COR-L47 (cell line): ENCODE measurements around the gene EIF4G1.
"Not testable (repeated sequence)": the region's sequence is repeated elsewhere in the genome, so short reads cannot be mapped to it uniquely, and the experiment has no call there.

Experiments used
- DNase-seq: peaks from one replicate; lab custom pipeline; 2025; lab: John Stamatoyannopoulos, UW

The EIF4G1 gene

DNA sequence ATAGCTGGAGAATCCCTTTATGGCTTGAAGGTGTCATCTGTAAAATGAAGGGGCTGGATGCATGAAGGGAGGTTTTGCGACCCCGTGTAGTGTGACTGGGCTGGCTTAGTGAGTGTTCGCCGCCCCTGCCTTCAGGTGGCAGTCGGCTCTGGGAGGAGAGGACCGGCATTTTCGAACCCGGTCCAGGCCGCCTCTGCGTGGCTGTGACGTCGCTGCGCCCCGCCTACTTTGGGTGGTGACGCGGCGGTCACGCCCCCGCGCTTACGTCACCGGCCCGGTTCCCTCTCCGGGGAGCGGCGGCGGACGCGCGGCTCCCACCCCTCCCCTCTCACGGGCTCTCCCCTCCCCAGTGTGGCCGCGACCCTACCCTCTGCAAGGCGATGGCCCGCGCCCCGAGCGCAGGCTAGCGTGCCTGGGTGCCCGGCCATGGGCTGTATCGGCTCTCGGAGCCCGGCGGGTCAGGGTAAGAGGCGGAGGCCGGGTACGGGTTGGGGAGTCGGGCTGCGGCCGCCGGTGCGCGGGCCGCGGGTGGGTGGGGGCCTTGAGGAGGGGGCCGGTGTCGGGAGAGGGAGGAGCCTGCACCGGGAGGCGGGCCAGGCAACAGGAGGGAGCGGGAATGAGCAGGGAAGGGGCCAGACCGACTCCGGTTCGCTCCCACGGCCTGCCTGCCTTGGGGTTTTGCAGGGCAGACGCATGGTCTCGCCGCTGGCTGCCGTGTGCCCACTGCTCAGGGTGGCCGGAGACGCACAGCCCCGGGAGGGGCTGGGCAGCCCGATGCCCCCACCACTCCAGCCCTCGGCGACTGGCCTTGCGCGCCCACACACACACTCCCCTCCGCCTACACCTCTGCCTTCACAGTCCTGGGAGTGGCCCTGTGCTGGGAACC is 21.5 kb downstream of the EIF4G1 start:
- DNase-seq: peak; percentile 87

DNA sequence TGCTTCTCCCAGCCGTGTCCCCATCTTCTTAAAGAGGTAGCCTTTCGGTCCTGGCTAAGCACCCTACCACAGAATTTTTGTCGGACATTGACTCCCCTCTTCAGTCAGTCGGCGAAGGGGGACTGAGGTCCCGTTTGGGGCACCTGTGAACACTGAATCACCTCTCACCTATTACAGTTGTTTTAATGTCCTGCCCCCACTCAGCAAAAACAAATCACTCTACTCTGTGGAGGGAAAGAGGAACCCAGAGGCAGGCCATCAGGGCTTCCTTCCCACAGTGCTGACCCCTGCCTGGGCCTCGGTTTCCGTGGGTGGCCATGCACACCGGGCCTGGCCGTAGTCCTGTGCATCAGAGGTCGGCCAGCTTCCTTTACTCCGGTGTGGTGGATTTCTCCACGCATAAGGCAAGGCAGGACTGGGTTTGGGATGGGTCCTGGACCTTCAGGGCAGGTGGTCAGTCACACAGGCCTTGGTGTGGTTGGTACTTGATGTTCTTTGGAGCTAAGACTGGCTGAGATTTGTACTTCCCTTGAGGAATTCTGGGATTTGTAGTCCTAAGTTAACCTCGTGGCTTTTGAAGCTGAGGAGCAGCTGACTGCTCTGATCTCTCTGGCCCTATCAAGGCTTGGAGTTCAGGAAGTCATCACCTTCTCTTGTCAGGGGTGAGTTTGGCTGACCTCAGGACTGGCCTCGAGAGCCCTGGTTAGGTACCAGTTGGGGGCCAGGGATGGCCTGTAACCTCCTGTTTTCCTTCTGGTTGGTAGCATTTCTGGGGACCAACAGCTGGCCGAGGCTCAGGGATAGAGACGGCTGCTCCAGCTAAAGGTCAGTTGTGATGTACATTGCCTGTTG is 22.4 kb downstream of the EIF4G1 start:
- DNase-seq: peak; percentile 10

DNA sequence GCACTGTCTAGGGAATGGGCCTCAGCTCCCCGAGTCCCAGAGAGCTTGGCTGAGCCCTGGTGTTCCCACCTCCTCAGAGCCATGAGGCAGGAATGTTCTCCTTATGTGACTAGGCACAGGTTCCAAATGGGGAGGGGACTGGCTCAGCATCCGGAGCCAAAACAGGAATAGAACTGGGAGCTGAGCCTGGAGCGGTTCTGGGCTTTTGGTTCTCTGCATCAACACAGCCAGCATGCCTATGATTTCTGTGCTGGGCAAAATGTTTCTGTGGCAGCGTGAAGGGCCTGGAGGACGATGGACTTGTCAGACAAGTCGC is 23.0 kb downstream of the EIF4G1 start, which contains the start of gene FAM131A:
TSS of gene FAM131A (plus strand) at position 202 of the 316 bp plus-strand sequence. CDS start at position 233, 31 bp downstream.
- no peak for DNase-seq

DNA sequence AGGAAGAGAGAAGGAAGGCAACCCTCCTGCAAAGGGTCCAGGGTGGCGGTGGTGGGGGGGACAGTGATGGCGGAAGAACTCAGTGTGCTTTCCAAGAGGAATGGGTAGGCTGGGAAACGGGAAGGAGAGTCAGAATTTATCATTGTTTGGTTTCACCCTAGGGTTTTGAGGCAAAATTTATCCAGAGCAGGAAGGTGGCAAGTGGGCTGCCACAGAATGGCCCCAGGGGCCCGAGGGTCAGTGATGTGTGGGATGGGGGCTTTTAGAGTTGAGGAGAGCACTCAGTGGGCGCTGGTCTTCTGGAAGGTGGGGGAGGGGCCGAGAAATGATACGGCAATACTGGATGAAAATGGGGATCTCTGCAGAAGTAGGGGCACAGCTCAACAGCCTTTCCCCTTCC is 23.6 kb downstream of the EIF4G1 start:
- no peak for DNase-seq

DNA sequence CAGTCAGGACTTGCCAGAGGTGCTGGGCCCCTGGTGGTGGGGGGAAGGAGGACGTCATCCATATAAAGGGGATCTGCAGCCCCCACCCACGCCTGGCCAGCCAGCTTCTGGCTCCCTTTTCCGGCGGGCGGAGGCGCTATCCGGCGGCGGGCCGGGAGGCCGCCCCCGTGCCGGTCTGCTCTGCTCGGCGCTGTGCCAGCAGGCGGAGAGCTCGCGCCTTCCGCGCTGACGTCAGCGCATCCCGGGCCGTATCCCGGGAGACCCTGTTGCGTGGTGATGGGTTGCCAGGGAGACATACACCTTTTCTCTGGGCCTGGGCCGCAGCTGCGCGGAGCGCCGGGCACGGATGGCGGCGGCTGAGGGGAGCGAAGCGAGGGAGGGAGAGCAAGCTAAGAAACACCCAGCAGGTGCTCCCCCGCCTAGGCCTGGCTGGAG is 24.1 kb downstream of the EIF4G1 start:
- peak; percentile 98 for DNase-seq

DNA sequence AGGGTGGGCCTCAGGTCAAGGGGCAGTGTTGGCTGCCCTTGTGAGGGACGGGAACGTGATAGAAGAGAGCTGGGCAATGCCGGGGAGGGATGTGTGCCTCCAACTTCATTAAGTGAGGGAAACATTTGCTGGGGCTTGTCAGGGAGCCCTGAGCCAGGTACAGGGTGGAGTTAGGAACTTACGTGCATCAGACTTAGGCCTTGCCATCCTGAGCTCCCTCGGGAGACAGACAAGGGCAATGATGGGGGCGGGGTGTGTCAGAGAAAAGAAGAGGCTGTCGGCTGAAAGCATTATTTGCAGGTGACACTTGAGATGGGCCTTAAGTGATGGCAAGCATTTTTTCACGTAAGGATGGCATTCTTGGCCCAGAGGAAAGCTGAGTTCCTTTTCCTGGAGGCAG is 24.6 kb downstream of the EIF4G1 start:
- DNase-seq: peak; percentile 68

DNA sequence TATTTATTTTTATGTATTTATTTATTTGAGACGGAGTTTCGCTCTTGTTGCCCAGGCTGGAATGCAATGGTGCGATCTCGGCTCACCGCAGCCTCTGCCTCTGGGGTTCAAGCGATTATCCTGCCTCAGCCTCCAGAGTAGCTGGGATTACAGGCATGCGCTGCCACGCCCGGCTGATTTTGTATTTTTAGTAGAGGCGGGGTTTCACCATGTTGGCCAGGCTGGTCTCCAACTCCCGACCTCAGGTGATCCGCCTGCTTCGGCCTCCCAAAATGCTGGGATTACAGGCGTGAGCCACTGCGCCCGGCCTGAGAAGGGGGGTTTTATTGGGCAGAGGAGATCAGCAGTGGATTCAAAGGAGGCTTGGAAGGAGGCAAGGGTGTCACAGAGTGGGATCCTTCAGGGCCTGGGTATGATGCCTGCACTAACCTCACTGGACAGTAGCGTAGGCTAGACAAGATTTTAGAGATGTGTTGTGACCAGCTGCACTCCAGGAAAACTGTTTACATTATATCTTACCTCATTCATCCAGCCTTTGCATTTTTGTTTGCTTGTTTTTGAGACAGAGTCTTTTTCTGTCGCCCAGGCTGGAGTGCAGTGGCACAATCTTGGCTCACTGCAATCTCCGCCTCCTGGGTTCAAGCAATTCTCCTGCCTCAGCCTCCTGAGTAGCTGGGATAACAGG is 25.2 kb downstream of the EIF4G1 start:
- not testable (repeated sequence) for DNase-seq

DNA sequence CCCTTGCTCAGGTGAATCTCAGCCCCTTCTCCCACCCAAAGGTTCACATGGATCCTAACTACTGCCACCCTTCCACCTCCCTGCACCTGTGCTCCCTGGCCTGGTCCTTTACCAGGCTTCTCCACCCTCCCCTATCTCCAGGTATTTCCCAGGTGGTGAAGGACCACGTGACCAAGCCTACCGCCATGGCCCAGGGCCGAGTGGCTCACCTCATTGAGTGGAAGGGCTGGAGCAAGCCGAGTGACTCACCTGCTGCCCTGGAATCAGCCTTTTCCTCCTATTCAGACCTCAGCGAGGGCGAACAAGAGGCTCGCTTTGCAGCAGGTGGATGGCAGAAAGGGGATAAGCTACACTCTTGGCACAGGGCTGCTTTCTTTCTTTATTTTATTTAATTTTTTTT is 27.5 kb downstream of the EIF4G1 start:
- DNase-seq: no peak

DNA sequence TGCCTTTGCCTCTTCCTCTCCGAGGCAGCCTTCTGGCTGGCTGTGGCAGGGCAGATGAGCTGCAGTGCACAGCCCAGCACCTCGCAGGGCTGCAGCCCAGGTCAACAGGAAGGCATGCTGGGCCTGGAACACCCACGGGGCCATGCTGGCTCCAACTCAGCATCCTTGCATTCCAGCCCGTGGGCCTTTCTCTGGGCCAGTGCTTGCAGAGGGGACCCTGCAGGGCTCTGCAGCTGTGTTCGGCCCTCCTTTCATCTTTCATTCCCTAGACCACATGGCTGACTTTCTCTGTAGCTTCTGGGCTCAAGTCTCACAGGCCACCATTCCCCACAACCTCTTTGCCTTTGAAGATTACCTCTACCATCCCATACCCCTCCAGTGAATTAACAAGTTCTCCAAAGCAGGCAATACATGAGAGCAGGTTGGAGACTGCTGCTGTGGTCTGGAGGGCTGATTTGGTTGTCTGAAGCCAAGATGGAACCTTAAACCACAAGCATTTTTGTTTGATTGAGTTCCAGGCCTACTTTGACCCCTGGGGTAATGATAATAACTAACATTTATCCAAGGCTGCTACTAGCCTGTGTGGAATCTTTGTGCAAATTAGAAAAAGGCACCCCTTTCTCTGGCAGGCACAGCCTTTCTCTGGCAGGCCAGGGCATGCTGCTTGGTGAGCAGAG is 28.9 kb downstream of the EIF4G1 start:
- DNase-seq: no peak

DNA sequence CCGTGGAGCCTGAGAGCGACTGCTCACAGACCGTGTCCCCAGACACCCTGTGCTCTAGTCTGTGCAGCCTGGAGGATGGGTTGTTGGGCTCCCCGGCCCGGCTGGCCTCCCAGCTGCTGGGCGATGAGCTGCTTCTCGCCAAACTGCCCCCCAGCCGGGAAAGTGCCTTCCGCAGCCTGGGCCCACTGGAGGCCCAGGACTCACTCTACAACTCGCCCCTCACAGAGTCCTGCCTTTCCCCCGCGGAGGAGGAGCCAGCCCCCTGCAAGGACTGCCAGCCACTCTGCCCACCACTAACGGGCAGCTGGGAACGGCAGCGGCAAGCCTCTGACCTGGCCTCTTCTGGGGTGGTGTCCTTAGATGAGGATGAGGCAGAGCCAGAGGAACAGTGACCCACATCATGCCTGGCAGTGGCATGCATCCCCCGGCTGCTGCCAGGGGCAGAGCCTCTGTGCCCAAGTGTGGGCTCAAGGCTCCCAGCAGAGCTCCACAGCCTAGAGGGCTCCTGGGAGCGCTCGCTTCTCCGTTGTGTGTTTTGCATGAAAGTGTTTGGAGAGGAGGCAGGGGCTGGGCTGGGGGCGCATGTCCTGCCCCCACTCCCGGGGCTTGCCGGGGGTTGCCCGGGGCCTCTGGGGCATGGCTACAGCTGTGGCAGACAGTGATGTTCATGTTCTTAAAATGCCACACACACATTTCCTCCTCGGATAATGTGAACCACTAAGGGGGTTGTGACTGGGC is 30.3 kb downstream of the EIF4G1 start:
- DNase-seq: no peak

DNA sequence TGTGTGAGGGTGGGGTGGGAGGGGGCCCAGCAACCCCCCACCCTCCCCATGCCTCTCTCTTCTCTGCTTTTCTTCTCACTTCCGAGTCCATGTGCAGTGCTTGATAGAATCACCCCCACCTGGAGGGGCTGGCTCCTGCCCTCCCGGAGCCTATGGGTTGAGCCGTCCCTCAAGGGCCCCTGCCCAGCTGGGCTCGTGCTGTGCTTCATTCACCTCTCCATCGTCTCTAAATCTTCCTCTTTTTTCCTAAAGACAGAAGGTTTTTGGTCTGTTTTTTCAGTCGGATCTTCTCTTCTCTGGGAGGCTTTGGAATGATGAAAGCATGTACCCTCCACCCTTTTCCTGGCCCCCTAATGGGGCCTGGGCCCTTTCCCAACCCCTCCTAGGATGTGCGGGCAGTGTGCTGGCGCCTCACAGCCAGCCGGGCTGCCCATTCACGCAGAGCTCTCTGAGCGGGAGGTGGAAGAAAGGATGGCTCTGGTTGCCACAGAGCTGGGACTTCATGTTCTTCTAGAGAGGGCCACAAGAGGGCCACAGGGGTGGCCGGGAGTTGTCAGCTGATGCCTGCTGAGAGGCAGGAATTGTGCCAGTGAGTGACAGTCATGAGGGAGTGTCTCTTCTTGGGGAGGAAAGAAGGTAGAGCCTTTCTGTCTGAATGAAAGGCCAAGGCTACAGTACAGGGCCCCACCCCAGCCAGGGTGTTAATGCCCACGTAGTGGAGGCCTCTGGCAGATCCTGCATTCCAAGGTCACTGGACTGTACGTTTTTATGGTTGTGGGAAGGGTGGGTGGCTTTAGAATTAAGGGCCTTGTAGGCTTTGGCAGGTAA is 31.1 kb downstream of the EIF4G1 start:
- peak; percentile 90 for DNase-seq

DNA sequence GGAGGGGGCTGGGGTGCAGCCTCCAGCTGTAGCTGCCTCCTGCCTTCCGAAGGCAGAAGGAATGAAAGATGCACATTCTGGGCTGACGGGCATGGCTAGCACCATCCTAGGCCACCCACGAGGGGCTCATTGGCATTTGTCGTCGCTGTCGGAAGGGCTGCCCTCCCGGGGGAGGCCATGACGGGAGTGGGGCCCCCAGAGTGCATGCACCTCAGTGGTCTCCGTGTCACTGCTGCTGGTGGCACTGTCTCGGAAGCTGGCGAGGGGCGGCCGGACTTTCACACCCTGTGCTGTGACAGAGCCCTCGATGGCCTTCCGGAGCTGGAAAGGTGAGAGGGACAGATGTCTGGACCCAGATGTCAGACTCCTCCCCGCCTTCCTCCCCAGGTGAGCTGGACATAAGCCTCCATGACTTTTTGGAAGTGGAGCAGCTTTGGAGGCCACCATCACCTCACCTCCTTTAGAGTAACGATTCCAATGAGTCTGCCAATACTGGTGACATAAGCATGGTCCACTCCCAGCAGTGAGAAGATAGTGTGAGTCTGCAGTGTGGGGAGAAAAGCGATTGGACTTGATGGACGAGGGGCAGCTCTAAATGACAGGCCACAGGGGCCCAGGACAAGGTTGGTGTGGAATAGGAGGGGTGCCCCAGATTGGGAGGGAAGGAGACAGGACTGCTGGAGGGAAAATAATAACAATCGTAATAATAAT is 32.2 kb downstream of the EIF4G1 start:
- DNase-seq: no peak

DNA sequence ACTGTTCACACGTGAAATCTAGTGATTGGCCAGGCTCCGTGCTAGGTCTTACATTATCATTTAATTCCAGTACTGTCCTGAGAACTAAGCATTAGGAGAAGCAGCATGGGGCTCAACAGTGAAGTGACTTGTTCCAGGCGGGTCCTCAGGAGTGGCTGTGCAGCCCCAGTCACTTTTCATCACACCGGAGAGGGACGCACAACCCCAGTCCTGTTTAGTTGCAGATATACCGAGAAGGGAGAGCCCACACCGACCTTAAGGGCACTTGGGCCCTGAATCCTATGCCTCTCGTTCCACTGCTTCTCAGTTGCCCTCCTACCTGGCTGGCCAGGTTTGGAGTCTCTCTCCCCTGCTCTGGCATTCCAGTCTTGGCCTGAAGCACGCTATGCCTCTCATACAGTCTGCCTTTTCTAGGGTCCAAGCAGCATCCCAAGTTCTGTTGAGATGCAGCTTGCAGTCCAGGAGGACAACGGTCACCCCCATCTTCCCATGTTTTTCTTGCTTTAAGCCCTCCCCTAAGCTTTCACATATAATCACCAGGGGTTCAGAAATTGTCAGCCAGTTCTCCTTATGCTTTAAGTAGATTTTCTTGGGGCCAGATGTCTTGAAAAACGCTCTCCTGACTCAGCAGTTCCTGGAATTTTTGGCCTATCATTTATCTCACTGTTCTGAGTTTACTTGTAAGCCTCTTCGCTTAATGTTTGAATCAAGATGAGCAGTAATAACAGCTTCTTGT is 33.1 kb downstream of the EIF4G1 start:
- DNase-seq: no peak

DNA sequence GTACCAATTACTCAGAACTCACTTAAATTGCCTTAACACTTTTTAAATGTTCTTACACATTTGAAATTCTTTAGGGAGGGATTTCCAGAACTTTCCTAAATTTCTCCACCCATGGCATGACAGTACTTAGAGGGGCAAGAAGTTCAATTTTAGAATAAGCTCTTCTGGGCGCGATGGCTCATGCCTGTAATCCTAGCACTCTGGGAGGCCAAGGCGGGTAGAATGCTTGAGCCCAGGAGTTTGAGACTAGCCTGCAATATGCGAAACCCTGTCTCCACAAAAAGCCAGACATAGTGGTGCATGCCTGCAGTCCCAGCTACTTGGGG is 33.6 kb downstream of the EIF4G1 start:
- no peak for DNase-seq

DNA sequence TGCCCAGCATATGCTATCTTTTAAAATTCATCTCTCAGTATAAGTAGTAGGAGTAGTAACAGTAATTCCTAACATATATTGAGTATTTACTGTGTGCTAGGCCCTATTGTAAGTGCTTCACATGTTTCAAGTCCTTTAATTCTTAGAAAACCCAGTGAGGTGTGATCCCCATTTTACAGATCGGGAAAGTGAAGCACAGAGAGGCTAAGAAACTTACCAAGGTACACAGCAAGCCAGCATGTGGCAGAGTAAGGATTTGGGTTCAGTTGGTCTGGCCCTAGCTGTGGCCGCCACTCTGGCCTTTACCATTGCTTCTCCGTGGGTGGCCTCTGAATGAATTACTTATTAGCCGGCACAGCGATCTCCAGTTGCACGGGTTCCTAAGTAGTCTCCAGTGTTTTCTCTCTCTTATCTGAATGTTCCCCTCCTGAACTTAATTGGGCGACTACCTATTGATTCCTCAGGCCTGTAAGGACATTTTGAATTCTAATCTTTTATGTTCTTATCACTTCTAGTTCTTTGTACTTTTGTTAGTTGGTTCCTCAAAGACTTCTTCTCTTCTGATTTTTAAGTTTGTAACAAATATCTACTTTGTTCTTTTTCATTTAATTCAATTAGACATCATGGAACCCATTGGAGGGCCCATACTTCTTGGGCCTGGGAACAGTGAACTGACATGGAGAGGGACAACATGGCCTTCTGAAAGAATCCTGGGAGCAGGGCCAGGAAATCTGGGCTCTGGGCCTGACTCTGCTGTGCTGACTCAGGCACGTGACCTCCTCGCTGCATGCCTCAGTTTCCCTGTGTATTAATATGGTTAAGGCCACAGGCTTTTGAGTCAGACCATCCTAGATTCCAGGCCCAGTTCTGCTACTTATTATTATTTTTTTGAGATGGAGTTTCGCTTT is 35.4 kb downstream of the EIF4G1 start:
- no peak for DNase-seq

DNA sequence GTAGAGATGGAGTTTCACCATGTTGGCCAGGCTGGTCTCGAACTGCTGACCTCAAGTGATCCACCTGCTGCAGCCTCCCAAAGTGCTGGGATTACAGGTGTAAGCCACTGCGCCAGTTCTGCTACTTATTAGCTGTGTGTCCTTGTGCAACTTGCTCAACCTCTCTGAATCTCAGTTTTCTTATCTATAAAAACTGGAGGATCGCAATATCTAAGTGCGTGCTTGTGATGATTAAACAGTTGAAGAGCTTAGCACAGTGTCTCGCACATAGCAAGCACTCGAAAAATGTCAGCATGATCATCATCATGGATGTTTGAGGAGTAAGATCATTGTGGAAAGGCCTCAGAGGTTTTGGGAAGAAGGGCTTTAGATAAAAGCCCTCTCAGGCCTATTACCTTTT is 36.2 kb downstream of the EIF4G1 start:
- no peak for DNase-seq

DNA sequence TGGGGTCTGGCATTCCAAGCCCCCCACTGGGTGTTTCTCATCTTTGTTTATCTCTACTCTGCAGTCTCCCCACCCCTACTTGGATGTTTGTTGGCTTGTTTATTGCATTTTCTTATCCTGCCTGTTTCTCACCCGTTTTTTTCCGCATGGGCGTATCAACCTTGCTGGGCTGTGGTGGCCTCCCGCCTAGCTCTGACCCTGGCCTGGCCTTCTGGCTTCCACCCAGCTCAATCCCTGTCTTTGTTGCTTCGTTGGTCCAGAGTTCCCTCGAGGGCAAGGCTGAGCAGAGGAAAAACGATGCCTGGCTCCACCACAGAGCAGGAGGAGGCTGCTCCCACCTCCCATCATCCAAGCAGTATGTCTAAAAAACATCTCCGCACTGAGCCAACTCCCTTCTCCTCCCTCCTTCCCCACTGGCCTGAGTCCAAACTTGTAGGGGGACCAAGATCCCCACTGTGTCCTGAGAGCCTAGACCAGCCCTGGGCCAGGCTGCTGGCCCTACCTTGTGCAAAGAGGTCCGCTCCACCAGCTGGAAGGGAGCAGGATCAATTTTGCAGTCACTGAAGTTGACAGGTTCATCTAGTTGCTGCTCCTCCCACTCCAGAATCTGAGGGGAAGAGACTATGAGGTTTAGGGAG is 37.2 kb downstream of the EIF4G1 start:
- DNase-seq: no peak
